Globus pallidus (tissue), 1 donor: ENCODE measurements around the gene COPG2.
"Not testable (repeated sequence)": the region's sequence is repeated elsewhere in the genome, so short reads cannot be mapped to it uniquely, and the experiment has no call there.

Experiments
- DNase-seq: peaks from one replicate; pipeline ENCODE4 v3.0.0-alpha.2; 2015; ENCODE audit warnings: low spot score

COPG2 gene

DNA sequence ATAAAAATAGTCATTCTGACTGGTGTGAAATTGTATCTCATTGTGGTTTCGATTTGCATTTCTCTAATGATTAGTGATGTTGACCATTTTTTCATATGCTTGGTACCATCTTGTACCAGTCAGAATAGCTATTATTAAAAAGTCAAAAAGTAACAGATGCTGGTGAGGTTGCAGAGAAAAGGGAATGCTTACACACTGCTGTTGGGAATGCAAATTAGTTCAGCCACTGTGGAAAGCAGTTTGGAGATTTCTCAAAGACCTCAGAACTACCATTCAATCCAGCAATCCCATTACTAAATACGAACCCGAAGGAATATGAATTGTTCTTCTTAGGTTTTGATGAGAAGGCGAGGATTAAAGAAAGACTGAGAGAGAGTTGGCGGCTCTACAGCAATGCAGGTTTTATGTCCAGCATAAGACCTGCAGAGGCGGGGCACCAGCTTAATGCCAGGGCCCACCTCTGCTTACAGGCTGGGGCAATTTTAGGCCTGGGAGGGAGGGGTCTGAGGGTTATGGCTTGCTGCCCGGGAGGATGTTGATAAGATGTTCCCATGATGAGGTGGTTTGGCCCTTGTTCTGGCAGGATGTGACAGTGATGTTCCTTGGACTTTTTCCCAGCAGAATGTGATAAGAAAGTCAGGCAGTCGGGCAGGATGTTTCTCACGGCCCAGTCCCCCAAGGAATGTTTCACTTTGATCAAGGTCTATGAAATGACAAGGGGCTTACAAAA lies 102.2 kb downstream of the COPG2 start:
- DNase-seq, result no peak

DNA sequence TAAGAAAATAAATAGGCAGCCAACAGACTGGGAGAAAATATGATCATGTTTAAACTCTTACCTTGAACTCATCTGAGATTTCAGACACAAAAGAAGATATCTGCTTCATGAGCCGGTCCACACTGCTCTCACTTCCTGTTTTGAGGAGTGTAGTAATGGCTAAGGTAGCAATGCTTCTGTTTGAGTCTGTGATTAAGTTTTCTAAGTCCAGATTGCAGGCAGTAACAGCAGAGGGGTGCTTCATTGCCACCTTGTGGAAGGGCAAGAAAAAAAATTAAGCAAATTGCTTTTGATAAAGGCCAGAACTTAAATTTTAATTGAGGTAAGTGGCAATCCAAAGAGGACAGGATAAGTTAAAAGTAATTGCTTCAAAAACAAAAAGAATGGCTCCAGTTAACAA lies 107.6 kb downstream of the COPG2 start:
- DNase-seq, result no peak

DNA sequence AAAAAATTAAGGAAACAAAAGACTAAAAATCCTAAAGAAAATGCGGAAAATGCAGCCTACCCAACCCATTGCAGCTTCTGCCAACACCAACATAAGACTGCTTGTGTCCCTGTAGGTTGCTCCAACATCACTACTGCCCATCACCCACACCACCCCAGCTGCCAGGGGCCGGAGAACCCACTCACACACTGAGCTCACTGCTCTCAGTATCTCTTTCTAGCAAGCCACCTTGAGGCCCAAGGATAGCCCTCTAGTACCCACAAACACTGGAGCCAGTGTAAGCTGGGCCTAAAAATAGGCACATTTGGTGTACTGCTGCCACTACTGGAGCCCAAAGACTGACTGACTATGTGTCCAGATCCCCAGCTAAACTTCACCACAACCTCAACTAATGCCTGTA lies 109.4 kb downstream of the COPG2 start:
- no peak for DNase-seq

DNA sequence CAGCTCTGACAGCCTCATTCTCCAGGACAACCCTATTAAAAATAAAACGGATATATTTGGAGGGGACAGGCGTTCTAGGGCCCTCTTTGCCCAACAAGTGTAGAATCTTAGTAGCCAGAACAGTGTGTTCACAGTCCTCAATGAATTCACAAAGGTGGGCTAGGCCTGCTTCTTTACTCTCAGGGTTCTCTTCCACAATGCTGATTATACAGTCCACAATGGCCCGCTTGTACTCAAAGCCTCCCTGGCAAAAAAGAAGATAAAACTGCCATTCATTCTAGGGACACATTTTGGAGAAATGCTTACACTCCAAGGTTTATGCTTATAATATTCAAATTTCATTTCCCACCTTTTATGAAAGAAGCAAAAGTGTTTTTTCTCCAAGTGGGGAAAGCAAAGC lies 114.1 kb downstream of the COPG2 start:
- peak; percentile 12 for DNase-seq

DNA sequence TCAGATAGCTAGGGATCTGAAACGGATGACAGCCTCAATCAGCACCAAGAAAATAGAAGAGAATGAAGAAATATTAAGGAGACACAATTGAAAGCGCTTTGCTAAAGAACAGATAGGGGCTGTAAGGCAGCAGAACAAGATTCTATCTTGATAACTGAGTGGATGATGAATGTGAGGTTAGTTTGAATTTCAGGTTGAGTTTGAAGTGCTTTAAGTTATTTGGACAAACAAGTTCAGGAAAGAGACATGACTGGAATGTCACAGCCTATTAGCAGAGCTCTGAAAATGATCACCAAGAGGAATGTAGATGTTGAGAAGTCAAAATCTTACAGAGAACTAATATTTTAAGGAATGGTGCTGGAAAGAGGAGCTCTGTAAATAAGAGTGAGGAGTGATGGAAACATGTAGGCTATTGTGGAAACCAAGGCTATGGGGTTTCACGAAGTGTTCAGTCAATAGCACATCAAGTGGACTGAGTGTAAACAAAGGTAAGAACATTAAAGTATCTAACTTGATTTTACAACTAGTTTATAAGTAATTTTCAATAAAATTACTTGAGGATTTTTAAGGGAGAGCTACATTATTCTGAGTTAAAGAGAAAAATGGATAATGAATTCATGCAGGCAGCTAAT lies 115.0 kb downstream of the COPG2 start:
- DNase-seq, result no peak

DNA sequence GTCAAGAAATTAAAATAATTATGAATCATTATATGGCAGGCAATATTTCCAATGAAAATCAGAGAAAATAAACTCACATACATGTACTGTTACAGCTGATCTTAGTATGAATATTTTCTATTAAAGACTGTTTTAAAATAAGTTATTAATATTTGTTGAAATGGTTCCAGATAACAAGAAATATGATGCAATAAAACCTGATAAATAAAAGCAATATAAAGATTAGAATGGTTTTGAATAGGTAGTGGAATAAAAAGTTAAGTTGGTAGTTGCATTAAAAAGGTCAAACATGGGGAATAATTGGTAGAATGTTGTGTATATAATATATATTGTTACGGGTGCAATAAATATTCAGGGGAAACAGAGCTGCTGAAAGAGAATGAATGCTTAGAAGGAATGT lies 124.2 kb downstream of the COPG2 start:
- no peak for DNase-seq

DNA sequence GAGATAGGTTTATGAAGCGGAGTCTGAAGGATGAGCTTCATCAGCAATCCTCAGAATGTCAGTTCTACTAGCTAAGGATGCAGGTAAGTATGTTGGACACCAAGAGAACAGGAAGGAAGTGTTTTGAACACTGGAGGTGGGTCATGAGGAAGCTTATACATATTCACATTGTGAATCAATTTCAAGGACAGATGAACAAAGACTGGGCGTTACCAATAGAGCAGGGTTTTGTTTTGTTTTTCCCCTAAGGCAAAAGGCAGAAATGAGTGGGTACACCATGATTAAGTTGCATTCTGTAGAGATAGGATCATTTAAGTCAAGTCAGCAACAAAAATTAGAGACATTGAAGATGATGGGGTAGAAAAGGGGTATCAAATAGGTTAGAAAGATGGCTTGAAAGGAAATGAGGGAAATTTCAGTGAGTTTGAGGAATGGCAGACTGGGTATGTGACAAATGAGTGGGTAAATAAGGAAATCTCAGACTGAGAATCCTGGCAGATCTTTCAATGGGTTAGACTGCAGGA lies 125.0 kb downstream of the COPG2 start:
- no peak for DNase-seq

DNA sequence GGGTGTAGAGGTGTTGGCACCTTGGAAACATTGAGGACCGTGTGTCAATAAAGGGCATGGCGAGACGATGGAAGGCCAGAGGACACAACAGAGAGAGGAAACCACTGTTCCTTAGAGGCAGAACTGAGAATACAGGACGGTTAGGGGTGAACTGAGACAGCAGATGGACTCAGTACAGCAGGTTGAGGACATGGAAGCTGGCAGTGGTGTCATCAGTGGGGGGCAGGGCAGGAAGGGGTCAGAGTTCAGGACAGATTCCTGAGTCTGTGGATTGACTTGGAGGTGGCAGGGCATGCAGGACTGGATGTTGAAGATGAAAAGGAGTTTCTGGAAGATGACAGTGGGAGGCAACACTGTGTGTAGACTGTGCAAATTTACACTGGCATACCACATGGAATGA lies 126.3 kb downstream of the COPG2 start:
- not testable (repeated sequence) for DNase-seq

DNA sequence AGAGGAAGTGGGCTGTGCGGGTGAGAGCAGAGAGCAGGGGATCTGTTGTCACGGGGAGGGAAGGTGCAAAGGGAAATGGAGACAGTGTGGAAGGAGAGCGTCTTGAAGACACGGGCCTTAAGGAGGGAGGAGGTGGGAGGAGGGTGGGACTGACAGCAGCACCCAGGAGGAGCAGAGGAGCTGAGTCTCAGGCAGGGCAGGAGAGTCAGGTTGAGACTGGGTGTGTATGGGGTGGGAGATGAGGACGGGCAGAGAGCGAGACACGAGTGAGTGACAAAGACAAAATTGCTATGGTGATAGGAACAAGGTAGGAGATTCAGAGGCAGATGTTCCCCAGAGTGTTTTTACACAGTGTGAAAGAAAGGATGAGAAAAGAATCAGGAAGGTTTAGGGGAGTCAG lies 127.3 kb downstream of the COPG2 start:
- not testable (repeated sequence) for DNase-seq

DNA sequence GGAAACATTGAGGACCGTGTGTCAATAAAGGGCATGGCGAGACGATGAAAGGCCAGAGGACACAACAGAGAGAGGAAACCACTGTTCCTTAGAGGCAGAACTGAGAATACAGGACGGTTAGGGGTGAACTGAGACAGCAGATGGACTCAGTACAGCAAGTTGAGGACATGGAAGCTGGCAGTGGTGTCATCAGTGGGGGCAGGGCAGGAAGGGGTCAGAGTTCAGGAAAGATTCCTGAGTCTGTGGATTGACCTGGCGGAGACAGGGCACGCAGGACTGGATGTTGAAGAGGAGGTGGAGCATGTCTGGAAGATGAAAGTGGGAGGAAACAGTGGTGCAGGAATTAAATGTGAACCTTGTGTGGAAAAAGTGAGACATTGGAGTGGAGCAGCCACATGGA lies 130.7 kb downstream of the COPG2 start:
- not testable (repeated sequence) for DNase-seq

DNA sequence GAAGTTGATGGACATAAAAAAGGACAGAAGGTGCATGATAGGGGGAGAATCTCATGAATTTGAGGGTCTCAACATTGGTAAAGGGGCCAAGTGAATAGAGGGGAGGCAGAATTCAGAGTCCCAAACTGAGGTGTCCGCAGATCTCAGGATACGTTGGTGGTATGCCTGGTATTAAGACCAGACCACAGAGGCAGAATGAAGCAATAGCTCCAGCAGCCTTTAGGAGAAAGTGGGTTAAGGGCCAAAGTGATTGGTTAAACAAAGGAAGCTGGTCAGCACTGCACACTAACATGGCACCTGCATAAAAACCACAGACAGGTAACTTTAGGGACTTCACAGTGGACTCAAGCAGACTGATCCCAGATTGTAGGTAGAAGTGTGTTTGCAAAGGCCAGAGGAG lies 139.1 kb downstream of the COPG2 start:
- no peak for DNase-seq

DNA sequence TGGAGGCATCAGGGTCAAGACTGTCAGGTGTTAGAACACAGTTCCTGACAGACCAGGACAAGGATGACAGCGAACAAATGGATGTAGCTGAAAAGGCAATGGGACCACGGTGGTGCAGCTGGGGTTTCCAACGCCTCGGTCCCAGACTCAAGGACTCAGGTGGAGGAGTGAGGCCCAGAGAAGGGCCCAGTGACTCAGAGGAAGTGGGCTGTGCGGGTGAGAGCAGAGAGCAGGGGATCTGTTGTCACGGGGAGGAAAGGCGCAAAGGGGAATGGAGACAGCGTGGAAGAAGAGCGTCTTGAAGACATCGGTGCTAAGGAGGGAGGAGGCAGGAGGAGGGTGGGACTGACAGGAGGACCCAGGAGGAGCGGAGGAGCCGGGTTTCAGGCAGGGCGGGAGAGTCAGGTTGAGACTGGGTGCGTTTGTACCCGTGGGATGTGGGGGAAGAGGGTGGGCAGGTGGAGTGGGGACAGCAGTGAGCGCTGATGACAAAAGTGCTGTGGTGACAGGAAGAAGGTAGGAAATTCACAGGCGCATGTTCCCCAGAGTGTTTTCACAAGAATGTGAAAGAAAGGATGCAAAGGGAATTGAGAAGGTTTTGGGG lies 140.7 kb downstream of the COPG2 start:
- not testable (repeated sequence) for DNase-seq

DNA sequence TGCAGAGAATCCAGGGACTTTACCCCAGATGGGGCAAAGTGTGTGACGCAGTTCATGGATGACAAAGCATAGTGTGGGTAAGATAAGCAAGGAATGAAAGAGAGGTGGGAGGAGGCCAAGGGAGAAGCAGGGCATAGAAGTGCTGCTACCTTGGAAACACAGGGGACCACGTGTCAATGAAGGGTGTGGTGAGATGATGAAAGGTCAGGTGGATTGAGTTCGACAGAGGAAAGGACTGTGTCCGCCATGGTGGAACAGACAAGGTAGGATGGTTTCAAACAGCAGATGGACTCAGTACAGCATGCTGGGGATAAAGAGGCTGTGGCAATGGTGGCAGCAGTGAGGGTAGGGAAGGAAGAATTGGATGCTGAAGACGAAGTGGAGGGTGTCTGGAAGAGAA lies 143.9 kb downstream of the COPG2 start:
- no peak for DNase-seq

DNA sequence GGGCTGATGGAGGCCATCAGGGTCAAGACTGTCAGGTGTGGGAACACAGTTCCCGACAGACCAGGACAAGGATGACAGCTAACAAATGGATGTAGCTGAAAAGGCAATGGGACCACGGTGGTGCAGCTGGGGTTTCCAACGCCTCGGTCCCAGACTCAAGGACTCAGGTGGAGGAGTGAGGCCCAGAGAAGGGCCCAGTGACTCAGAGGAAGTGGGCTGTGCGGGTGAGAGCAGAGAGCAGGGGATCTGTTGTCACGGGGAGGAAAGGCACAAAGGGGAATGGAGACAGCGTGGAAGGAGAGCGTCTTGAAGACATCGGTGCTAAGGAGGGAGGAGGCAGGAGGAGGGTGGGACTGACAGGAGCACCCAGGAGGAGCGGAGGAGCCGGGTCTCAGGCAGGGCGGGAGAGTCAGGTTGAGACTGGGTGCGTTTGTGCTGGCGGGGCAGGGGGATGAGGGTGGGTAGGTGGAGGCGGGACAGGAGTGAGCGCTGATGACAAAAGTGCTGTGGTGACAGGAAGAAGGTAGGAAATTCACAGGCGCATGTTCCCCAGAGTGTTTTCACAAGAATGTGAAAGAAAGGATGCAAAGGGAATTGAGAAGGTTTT lies 144.9 kb downstream of the COPG2 start:
- not testable (repeated sequence) for DNase-seq

DNA sequence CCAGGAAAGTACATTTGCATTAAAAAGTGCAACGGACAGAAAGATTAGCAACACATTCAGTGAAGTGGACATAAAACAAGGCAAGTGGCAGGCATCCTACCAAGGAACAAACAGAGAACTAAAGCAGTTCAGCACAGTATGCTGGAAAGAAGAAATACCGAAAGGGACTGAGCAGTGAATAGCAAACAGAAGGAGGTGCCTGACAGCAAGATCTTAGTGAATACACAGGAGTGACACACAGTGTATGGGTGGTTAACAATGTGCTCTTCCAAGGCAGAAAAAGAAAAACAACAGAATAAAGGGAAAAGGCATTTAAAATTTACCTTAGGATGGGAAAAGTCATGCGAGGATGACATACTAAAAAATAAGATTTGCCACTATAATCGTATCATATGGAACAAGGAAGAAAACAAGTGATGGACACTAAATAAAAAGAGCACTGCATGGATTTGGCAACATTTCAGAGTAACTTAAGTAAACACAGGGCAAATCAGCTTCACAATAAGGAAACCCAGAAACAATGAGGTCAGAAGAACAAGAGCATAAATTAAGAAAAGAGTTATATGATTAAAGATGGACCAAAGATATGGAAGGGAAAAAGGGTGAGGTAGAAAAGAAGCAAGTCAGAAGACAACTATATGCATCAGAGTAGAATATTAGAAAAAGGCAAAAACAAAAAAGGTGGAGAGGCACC lies 147.1 kb downstream of the COPG2 start:
- no peak for DNase-seq

DNA sequence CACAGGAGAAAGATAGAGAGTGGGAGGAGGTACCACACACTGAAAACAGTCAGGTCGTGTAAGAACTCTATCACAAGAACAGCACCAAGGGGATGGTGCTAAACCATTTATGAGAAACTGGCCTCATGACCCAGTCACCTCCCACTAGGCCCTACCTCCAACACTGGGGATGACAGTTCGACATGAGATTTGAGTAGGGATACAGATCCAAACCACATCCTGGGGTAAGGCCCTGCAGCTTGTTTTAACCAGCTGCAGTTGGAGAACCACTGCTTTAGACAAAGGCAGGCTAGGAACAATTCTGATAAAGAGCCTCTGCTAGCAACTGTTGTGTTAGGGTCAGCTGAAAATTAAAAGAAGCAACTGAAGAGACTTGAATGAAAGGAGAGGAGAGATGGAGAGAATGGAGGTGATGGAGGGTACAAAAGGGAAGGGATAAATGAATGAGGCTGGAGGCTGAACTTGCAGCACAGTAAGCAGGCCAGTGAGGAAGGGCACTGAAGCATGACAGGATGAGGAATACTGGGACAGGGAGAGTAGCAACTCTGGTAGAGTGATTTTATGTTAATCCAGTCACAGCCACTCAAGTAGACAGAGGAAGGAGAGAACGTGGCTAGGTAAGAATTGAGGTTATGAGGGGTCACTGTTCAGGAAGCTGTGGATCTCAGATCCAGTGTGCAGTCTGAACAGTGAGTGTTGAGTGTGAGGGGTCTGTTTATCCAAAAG lies 153.1 kb downstream of the COPG2 start:
- no peak for DNase-seq

DNA sequence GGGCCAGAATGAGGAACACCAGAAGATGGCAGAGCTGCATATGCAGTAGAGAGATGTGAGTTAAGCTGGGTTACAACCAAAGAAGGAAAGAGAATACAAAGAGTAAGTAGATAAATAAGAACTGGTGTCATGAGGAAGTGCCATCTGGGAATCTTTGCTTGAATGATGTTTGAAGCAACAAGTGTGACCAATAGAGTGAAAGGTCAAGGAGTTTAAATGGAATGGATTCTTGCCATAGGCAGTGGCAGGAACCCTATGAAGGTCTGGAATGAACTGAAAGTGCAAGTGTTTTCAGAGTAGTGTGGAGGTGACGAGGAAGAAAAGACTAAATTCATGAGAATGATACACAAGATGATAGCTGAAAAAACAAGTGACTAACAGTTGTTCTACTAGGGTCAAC lies 155.1 kb downstream of the COPG2 start:
- no peak for DNase-seq

DNA sequence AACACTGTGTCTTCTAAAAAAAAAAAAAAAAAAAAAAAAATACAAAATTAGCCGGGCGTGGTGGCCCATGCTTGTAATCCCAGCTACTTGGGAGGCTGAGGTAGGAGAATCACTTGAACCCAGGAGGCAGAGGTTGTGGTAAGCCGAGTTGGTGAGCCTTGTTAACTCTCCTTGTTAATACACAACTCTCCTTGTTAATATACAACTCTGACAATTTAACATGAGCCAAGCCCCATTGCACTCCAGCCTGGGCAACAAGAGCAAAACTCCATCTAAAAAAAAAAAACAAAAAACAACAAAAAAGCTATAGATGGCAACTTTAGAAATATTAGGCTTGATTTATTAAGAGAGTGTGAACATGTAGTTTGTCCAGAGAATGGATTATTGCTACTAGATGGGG lies 156.5 kb downstream of the COPG2 start:
- not testable (repeated sequence) for DNase-seq

DNA sequence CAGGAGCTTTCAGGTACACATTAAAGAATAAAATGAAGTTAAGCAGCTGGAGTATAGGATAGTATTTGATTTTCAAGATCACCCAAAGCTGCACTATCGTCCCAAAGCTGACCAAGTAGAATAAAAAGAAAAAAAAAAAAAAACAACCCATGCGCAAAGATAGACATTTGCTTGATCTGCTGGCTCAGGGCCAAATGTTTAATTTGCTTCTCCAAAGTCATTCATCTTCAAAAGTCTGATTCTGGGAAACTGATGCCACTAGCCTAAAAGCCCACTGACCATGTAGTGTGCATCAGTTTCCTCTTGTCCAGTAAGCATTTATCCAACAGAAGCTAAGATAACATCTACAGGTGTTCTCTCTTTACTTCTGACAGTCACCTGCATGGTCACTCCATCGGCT lies 162.2 kb downstream of the COPG2 start:
- DNase-seq, result no peak

DNA sequence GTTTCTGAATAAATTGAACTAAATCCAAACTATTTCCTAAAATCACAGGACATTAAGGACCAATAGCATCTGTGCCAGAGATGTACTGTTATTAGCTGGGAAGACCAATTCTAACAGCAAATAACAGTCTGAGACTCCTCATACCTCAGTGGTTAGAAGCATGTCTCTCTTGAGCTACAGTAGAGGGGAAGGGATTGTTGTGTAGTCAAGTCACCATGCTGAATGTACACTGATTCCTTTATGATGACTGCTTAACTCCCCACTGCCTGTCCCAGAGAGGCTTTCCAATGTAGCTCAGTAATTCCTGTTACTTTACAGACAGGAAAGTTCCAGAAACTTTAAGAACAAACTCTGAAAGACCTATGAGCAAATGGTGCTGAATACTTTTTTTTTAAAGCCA lies 162.8 kb downstream of the COPG2 start:
- DNase-seq, result no peak

DNA sequence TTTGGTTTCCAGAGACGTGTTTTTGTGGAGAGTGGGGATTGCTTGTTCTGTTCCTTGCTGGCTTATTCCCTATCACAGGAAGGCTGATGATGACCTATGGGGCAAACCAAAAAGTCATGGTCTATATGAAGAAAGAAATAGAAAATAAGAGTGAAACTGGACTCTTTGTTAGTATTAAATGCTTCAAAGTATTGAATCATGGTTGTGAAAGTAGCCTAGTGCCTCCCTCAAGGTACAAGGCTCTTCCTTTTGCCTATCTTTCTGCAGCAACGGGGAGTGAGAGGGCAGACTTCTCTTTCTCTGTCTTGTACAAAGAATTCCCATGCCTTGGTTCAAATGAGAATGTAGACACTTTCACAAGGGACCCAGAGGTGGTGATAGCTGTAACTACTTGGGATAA lies 167.6 kb downstream of the COPG2 start:
- DNase-seq, result no peak

DNA sequence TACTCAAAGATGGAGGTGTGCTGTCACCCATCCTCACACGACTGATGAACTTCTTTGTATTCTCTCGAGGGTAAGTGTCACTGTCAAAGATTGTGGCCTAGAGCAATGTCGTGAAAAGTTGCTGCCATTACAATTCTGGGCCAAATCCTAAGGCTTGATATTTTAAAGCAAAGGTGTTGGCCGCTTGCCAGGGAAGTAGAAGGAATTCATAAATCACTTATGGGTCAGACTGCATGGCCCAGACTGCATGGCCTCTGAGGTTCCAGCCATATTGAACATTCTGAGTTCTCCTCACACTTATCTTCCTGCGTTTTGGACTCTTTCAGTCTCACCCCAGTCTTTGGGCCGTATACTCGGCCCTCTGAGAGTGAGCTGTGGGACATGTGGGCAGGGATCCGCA lies 168.1 kb downstream of the COPG2 start:
- DNase-seq, result no peak
